HFFc6 (cell line): ENCODE measurements around the gene PGF. TPM values are rescaled to one million over a fixed set of nuclear protein-coding genes. Genes with fewer than 3 reads are reported as not detected.

Experiments used
- DNase-seq: peaks from one replicate; pipeline ENCODE4 v3.0.0-alpha.2; 2018
- H3K27ac Mint-ChIP-seq: 2 replicates; pipeline ENCODE4 v1.8.0; 2020; ENCODE audit warnings: mild to moderate bottlenecking, mixed read lengths
- H3K27me3 Mint-ChIP-seq: 2 replicates; pipeline ENCODE4 v1.8.0; 2021; ENCODE audit warnings: mild to moderate bottlenecking, moderate library complexity, mixed read lengths; ENCODE audit not compliant: insufficient read depth
- H3K36me3 Mint-ChIP-seq: 2 replicates; pipeline ENCODE4 v1.8.0; 2021; ENCODE audit warnings: low read depth, mixed read lengths
- H3K4me1 Mint-ChIP-seq: 2 replicates; pipeline ENCODE4 v1.8.0; 2020; ENCODE audit warnings: low read depth, mixed read lengths
- H3K4me3 Mint-ChIP-seq: 2 replicates; pipeline ENCODE4 v1.8.0; 2020; ENCODE audit warnings: mild to moderate bottlenecking, moderate library complexity, mixed read lengths
- H3K9me3 Mint-ChIP-seq: 2 replicates; pipeline ENCODE4 v1.8.0; 2020; ENCODE audit warnings: mild to moderate bottlenecking, mixed read lengths
- total RNA-seq, 6 experiments: library from RNA; stranded (reverse); fragmentation: NEBNext Ultra II Directional; extraction: Animal tissue kit (Norgen Biotek cat#: 25700); gene quantifications; 2 replicates in 1 of 6; 3 replicates in 5 of 6; pipeline ENCODE4 v1.2.3, GENCODE V29; 2021
- TF ChIP-seq, protein P1 (sequence below): fragments of 200-600 bp; sonication (generic); IDR thresholded peaks from 2 replicates; pipeline ENCODE4 v1.5.0; 2021; ENCODE audit warnings: antibody characterized with exemption, mild to moderate bottlenecking

Gene PGF
- total RNA-seq, 6 experiments from 2014 or later: 0.87 to 2.9 (median 2.7) TPM

DNA sequence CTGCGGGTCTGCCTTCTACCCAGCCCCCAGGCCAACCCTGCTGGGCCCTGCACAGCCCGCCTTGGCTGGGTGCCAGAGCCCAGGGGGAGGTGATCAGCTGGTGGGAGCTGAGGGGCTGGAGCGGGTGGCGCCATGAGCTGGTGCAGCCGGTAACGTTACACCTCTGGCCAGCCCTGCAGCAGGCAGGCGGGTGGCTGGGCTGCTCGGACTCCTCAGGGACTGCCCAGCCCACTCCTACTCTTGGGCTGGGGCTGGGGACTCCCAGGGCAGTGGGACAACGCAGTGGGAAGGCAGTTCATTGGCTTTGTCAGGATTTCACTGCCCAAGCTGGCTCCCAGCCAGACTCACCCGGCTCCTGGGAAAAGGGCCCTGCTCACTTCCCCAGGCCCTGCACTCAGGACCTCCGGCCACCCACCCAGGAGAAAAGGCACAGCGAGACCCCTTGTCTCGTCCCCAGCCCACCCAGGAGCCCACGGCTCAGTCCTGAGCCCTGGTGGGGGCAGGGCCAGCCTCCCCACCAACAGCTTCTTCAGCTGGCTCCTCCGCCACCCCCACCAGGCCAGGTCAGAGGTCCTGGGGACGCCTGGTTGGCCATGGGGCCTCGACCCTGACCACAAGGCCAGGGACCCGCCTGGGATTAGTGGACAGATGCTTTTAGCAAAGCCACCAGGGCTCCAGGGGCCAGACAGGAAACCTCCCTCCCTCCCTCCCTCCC lies 1.0 kb downstream of the PGF start:
- DNase-seq: no peak
- Mint-ChIP-seq H3K4me3 (no peak overlapping the region; the same call in 1 of the 2 replicates), H3K27ac (no peak overlapping the region), H3K36me3 (no peaks in the 10 kb centered on the region), H3K27me3 (peaks cover 10% of the 10 kb centered on the region), H3K4me1 (no peaks in the 10 kb centered on the region), H3K9me3 (no peaks in the 10 kb centered on the region)
- TF ChIP-seq, protein P1, sequence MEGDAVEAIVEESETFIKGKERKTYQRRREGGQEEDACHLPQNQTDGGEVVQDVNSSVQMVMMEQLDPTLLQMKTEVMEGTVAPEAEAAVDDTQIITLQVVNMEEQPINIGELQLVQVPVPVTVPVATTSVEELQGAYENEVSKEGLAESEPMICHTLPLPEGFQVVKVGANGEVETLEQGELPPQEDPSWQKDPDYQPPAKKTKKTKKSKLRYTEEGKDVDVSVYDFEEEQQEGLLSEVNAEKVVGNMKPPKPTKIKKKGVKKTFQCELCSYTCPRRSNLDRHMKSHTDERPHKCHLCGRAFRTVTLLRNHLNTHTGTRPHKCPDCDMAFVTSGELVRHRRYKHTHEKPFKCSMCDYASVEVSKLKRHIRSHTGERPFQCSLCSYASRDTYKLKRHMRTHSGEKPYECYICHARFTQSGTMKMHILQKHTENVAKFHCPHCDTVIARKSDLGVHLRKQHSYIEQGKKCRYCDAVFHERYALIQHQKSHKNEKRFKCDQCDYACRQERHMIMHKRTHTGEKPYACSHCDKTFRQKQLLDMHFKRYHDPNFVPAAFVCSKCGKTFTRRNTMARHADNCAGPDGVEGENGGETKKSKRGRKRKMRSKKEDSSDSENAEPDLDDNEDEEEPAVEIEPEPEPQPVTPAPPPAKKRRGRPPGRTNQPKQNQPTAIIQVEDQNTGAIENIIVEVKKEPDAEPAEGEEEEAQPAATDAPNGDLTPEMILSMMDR: no peak

DNA sequence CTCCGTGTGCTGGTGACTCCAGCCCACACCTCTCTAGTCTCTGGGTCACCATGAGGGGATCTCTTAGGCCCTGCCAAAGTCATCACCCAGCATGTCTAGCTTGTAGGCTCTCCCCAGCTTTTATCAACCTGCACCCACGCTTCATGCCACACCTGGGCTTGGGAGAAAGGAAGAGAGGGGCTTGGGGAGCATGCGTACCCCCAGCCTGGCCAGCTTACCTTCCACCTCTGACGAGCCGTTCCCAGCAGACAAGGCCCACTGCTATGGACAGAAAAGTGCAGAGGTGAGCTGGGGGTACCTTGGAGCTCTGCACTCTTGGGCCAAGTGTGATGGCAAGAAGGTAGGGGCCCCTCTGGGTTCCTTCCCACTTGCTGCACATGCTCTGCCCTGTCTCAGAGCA lies 1.7 kb downstream of the PGF start:
- H3K4me1 Mint-ChIP-seq: peaks cover 3% of the 10 kb centered on the region; the same call in 1 of the 2 replicates
- H3K4me3 Mint-ChIP-seq: no peak overlapping the region
- TF ChIP-seq, protein P1: no peak
- no peak overlapping the region for H3K27ac Mint-ChIP-seq
- no peaks in the 10 kb centered on the region for H3K36me3 Mint-ChIP-seq
- DNase-seq: no peak
- H3K9me3 Mint-ChIP-seq: no peaks in the 10 kb centered on the region
- peaks cover 10% of the 10 kb centered on the region for H3K27me3 Mint-ChIP-seq

DNA sequence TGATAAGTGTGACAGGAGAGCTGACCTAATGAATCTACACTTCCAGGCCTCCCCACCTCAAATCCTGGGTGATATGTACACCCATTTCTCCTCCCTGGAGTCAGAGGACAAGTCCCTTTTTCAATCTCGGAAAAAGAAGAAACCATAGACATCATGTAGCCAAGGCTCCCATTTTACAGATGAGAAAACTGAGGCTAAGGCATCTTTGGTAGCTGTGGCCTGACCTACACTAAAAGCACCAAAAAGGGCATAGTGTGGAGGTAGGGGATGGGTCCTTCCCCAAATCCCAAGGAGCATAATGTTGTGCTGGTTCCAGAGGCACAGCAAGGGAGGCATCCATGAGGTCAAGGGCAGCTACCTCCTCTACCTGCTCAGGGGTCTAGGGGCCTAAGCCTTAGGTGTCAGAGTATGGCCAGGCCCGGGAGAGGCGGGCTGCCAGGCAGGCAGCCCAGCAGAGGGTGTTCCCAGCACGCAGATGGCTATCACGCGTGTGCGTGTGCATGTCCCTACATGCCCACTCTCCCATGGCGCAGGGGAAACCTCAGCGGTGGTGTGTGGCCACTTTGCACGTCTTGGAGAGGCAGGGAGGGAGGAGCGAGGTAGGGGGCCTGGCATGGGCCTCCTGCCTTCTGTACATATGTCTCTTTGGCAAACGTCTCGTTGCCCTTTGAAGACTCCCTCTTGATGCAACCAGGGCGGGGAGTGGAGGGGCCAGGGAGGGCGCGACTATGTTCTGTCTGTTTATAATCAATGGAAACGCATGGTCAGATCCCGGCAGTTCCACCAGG lies 2.5 kb downstream of the PGF start:
- Mint-ChIP-seq H3K4me1 (peaks cover 5% of the 10 kb centered on the region; the same call in 1 of the 2 replicates), H3K4me3 (no peak overlapping the region), H3K36me3 (no peaks in the 10 kb centered on the region), H3K27ac (no peak overlapping the region; the same call in 1 of the 2 replicates), H3K9me3 (no peaks in the 10 kb centered on the region), H3K27me3 (peaks cover 7% of the 10 kb centered on the region)
- TF ChIP-seq, protein P1: no peak
- no peak for DNase-seq

DNA sequence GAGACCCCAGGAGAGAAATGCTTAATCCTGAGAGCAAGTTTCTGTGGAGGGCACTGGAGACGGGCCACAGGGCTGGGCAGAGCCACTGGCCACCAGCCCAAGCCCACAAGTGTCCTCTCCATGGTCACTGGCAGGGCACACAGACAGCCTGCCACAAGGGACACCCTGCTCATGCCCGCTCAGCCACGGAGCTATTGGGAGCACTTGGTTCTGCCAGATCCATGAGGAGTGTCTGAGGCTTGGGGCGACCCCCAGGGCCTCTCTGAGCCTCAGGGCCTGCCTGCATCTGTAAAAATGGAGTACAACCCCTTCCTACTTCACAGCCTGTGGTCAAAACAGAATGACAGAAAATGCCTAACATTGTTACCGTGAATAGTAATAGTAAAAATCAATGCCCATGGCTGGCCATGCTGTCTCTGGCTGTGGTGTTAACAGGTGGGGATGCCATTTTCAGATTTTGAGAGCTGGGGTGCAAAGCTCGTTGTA lies 3.2 kb downstream of the PGF start:
- Mint-ChIP-seq H3K4me1 (peaks cover 5% of the 10 kb centered on the region; the same call in 1 of the 2 replicates), H3K27ac (no peak overlapping the region; the same call in 1 of the 2 replicates), H3K4me3 (no peak overlapping the region), H3K27me3 (peaks cover 7% of the 10 kb centered on the region), H3K9me3 (no peaks in the 10 kb centered on the region), H3K36me3 (no peaks in the 10 kb centered on the region)
- TF ChIP-seq, protein P1: no peak
- DNase-seq: no peak

DNA sequence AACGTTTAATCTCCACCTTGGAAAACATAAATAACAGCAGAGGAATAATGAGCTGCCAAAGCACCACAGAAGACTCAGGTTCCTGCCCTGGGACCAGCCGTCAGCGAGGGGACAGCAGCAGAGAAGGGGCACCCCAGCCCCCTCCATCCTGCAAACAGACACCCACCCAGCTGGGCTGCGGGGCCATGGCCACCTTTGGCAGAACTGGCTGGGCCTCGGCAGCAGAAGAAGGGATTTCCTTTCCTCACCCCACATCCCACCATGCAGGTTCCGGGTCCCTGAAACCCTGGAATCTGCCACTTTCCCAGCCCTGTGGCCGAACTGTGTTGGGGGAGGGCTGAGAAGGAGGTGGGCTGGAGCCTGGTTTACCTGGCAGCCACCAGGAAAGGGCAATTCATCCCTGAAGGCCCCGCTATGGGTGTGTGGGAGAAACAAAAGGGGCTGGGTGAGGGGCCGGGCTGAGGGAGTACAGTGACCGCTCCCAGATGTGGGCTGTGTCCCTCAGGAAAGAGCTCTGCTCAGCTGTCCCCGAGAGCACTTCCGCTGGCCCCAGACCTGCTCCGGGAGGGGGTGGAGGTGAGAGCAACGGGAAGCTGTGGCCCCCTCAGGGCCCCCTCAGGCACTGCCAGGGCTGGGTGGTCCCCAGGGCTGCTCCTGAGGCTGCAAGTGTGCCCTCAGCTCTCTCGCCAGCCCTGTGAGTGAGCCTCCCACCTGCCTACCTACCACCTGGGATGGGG lies 3.8 kb downstream of the PGF start:
- Mint-ChIP-seq H3K4me1 (peaks cover 8% of the 10 kb centered on the region), H3K36me3 (no peaks in the 10 kb centered on the region), H3K27me3 (peaks cover 7% of the 10 kb centered on the region), H3K27ac (no peak overlapping the region), H3K4me3 (no peak overlapping the region), H3K9me3 (no peaks in the 10 kb centered on the region)
- TF ChIP-seq, protein P1: no peak
- no peak for DNase-seq
